Fibroblast of villous mesenchyme (primary cell): Measurements from ENCODE around the gene C1QB. TPM values are rescaled to one million over a fixed set of nuclear protein-coding genes. Genes with fewer than 3 reads are reported as not detected.
A peak's percentile ranks its signal among the peaks of the same experiment; 100 is the strongest.
"Not testable (repeated sequence)": the region's sequence is repeated elsewhere in the genome, so short reads cannot be mapped to it uniquely, and the experiment has no call there.

Source experiments
- DNase-seq: peaks from one replicate; pipeline ENCODE4 v3.0.0-alpha.2; 2010; ENCODE audit warnings: low read depth
- H3K4me3 ChIP-seq: 2 replicates; pipeline ENCODE4 v1.5.1; 2011; ENCODE audit warnings: low read depth, mild to moderate bottlenecking, low read length
- total RNA-seq: library from RNA; depleted of rRNA; stranded (reverse); fragments of >200 nt; gene quantifications from 2 replicates; pipeline ENCODE4 v1.2.3, GENCODE V29; 2012
- TF ChIP-seq, protein P1 (sequence below): IDR thresholded peaks from 2 replicates; pipeline ENCODE4 v1.5.1; 2012; ENCODE audit warnings: low read depth, mild to moderate bottlenecking, low read length; ENCODE audit not compliant: insufficient read depth

The C1QB gene
- total RNA-seq, 1 donor, result not detected

DNA sequence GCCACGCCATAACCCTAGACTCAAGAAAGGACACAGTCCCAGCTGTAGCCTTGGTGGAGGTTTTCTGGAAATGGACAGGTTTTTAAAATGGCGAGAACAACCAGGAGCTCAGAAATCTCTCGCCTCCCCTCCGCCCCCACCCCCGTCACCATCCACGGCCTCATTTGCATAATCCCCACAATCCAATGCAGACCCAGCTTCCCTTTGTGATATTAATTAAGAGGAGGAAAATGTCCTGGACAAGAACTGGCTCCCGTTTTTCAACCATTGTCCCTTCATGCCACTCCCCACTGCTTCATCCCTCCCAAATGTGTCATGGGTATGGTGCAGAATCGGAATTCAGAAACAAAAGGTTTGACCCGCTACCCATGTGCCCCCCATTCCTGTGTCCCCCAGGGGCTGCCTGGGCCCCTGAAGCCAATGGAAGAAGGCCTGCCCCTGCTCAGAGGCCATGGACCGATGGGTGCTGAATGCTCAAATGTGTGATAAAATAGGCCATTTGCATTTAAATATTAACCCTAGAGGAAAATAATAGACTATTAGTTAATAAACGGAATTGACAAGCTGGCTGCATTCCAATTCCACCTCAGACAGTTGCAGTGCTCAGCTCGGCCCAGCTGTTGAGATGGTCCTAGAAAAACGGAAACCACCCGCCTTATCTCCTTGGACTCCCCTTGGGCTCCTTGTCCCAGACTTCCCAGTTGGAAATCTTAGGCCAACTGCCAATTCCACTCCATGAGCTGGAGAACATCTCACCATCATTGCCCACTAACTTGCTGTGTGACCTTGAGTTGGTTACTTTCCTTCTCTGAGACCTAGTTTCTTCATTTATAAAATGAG lies 46.9 kb downstream of the C1QB start:
- TF ChIP-seq, protein P1, sequence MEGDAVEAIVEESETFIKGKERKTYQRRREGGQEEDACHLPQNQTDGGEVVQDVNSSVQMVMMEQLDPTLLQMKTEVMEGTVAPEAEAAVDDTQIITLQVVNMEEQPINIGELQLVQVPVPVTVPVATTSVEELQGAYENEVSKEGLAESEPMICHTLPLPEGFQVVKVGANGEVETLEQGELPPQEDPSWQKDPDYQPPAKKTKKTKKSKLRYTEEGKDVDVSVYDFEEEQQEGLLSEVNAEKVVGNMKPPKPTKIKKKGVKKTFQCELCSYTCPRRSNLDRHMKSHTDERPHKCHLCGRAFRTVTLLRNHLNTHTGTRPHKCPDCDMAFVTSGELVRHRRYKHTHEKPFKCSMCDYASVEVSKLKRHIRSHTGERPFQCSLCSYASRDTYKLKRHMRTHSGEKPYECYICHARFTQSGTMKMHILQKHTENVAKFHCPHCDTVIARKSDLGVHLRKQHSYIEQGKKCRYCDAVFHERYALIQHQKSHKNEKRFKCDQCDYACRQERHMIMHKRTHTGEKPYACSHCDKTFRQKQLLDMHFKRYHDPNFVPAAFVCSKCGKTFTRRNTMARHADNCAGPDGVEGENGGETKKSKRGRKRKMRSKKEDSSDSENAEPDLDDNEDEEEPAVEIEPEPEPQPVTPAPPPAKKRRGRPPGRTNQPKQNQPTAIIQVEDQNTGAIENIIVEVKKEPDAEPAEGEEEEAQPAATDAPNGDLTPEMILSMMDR, result no peak

DNA sequence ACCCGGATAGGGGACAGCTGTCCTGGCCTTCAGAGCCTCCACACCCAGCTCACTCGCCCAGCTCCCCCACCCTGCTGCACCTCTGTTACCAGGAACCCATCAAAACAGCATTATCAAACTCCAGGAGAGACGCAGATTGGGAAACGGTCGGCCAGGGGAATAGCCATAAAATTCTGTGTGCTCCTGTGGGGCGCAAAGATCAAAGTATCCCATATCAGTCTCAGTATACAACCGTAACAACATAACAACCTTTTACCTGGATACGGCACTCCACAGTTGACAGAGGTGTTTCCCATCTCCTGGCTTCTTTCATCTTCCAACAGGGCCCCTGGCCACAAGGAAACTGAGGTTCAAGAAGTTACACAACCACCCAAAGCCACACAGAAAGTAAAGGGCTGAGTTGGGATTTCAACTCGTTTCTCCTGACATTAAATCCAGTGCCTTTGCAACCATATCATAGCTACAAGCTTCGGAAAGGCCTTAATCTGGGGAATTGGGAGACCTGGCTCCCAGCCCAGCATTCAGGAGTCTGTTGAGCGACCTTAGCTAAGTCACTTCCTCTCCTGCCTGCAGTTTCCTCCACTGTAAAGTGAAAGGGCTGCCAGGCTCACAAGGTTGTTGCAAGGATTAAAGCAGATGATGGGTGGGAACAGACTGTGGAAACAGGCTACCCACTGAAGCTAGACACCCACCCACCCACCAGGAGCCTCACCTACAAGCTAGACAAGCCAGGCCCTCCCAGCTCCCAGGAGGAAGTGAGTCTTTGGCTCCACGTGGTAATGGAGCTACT lies 49.5 kb downstream of the C1QB start:
- no peak overlapping the region for H3K4me3 ChIP-seq
- peak; percentile 8 for DNase-seq
- TF ChIP-seq, protein P1, result no peak

More for the DNA sequence above, 46.9 kb downstream of the C1QB start:
- H3K4me3 ChIP-seq, result no peak overlapping the region
- no peak for DNase-seq

DNA sequence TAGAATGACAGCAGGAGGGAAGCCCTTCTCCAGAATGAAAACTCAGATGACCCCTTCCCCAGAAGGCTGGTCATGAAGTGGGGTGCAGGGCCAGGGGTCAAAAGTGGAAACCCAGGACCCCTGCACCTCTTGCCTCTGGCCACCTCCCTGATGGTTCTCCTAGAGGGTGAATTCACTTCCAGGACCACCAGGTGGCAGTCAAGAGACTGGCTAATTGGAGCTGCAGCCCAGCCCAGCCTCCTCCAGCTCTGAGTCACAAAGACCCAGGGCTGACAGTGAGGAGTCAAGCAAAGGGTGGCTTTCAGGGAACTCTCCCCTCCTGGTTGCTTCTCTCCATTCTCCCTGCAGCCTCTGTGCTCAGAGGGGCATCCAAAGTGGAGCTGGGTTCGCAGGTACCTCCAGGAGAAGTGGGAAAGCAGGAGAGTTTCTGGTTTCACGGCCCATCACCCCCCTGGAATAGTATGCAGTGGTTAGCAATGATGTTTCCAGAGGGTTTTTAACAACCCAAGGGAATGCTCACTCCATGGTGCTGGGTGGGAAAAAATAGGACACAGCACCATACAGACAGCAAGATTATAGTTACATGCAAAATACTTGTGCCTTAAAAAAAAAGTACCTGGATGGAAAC lies 51.5 kb downstream of the C1QB start:
- H3K4me3 ChIP-seq, result no peak overlapping the region
- TF ChIP-seq, protein P1, result peak; percentile 96
- DNase-seq, result peak; percentile 86

DNA sequence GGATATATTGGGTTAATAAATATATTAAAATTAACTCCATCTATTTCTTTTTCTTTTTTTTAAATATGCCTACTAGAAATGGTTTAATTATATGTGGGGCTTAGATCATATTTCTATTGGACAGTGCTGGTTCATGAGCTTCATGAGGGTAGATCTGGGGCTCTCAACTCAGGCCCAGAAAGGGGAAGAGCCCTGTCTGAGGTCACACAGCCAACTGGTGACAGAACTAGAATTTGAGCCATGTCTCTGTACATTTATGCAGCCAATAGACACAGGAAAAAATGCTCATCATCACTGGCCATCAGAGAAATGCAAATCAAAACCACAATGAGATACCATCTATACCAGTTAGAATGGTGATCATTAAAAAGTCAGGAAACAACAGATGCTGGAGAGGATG lies 52.5 kb downstream of the C1QB start:
- no peak for DNase-seq
- TF ChIP-seq, protein P1, result no peak
- H3K4me3 ChIP-seq, result no peak overlapping the region

DNA sequence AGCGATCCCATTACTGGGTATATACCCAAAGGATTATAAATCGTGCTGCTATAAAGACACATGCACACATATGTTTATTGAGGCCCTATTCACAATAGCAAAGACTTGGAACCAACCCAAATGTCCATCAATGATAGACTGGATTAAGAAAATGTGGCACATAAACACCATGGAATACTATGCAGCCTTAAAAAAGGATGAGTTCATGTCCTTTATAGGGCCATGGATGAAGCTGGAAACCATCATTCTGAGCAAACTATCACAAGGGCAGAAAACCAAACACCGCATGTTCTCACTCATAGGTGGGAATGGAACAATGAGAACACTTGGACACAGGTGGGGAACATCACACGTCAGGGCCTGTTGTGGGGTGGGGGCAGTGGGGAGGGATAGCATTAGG lies 53.1 kb downstream of the C1QB start:
- H3K4me3 ChIP-seq, DNase-seq: not testable (repeated sequence)

DNA sequence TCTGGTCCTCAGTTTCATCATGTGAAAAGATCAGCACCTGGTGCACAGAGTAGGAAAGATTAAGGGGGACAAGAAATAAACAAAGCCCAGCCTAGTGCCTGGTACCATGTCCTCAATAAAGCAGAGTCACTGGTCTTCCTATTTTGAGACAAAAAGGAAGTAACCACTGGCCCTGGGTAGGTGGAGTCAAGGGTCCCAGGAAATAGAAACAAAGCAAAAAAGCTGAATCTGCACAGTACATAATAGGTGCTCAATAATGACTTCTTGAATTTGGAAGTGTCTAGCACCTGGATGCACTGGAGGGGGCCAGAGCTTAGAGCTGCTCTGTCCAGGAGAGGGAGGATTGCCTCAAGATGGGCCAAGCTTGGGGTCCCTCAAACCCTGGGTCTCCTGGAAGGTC lies 55.7 kb downstream of the C1QB start:
- no peak for DNase-seq
- TF ChIP-seq, protein P1, result no peak
- no peak overlapping the region for H3K4me3 ChIP-seq

DNA sequence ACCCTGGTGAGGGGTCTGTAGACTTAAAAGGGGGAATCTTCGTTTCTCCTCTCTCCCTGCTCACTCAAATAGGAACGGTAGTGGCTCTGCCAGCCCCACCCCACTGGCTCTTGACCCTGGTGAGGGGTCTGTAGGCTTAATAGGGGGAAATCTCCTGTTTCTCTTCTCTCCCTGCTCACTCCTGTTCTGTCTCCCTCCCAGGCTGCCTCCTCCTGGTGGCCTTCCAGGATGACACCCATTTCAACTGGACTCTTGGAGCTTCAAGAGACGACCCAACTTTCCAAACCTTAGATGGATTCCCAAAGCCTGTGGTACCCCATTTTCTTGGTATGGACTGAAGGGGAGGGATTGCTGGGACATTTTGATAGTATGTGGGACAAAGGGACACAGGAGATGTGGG lies 56.2 kb downstream of the C1QB start:
- DNase-seq, result no peak
- no peak overlapping the region for H3K4me3 ChIP-seq
- TF ChIP-seq, protein P1, result peak; percentile 41
